Measurements from ENCODE around the gene PRKAG2.

GRCh38 chr7:151722533-151722932, 154.4 kb downstream of the PRKAG2 start:
- TF ChIP-seq, protein P1, sequence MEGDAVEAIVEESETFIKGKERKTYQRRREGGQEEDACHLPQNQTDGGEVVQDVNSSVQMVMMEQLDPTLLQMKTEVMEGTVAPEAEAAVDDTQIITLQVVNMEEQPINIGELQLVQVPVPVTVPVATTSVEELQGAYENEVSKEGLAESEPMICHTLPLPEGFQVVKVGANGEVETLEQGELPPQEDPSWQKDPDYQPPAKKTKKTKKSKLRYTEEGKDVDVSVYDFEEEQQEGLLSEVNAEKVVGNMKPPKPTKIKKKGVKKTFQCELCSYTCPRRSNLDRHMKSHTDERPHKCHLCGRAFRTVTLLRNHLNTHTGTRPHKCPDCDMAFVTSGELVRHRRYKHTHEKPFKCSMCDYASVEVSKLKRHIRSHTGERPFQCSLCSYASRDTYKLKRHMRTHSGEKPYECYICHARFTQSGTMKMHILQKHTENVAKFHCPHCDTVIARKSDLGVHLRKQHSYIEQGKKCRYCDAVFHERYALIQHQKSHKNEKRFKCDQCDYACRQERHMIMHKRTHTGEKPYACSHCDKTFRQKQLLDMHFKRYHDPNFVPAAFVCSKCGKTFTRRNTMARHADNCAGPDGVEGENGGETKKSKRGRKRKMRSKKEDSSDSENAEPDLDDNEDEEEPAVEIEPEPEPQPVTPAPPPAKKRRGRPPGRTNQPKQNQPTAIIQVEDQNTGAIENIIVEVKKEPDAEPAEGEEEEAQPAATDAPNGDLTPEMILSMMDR (IDR thresholded peaks at IDR 0.05; ENCODE audit: control extremely low read depth in 1 of 3, insufficient read depth in 1 of 3, low read depth in 1 of 3, low read length in 3 of 3): no peak
- TF ChIP-seq, protein P2, sequence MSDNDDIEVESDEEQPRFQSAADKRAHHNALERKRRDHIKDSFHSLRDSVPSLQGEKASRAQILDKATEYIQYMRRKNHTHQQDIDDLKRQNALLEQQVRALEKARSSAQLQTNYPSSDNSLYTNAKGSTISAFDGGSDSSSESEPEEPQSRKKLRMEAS (IDR thresholded peaks at IDR 0.05): no peak
- TF ChIP-seq RAD21 (IDR thresholded peaks at IDR 0.05 in 1 of 2, conservative IDR thresholded peaks at IDR 0.05 in 1 of 2; ENCODE audit: low read depth in 2 of 2, low read length in 2 of 2): no peak
- TF ChIP-seq EZH2 (IDR thresholded peaks at IDR 0.05; ENCODE audit: low read depth, low read length, severe bottlenecking): no peak
- no peak for TF ChIP-seq ASH2L (IDR thresholded peaks at IDR 0.05; ENCODE audit: low read length)
- TF ChIP-seq KDM1A (IDR thresholded peaks at IDR 0.05; ENCODE audit: borderline replicate concordance, low read length): no peak

Data from H1 (cell line).